ENCODE results near the gene CYP2C9. TPM values are rescaled to one million over a fixed set of nuclear protein-coding genes. Genes with fewer than 3 reads are reported as not detected.
"Not testable (repeated sequence)": the region's sequence is repeated elsewhere in the genome, so short reads cannot be mapped to it uniquely, and the experiment has no call there.

CYP2C9 gene
- polyA plus RNA-seq, 4 donors = 14.7 to 424 (median 164) TPM

DNA sequence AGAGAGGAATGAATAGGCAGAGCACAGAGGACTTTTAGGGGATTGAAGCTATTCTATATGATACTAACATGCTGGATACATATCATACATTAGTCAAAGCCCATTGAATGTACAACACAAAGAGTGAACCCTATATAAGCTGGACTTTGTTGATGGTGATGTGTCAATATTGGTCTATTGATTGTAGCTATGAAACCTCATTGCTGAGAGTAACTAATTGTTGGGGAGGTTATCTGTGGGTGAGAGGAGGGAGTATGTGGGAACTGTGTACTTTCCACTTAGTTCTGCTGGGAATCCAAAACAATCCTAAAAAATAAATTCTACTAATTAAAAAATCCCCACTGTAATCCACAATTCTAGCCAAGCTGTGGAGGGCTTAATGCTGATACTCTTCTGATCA, 22.0 kb upstream of the CYP2C9 start:
- Histone ChIP-seq H3K9me3 (ENCODE audit: control insufficient read depth in 2 of 2, insufficient read depth in 1 of 2, low read depth in 1 of 2, low read length in 1 of 2) (no peaks in the 10 kb centered on the region), H3K36me3 (ENCODE audit: control insufficient read depth in 3 of 3, insufficient read depth in 2 of 3, low read depth in 1 of 3, low read length in 3 of 3) (peaks cover 0 to 2% (median 2%) of the 10 kb centered on the region in 3 donors), H3K4me1 (ENCODE audit: control insufficient read depth in 3 of 3, insufficient read depth in 2 of 3, low read depth in 1 of 3, low read length in 2 of 3) (no peaks in the 10 kb centered on the region), H3K27ac (ENCODE audit: low read depth in 1 of 3, low read length in 2 of 3) (no peak overlapping the region), H3K27me3 (ENCODE audit: control insufficient read depth in 3 of 3, insufficient read depth in 3 of 3, low read length in 3 of 3) (no peaks in the 10 kb centered on the region), H3K4me3 (ENCODE audit: low read depth in 1 of 3, low read length in 3 of 3) (no peak overlapping the region)
- DNase-seq (no peak), FAIRE-seq (no peak)

DNA sequence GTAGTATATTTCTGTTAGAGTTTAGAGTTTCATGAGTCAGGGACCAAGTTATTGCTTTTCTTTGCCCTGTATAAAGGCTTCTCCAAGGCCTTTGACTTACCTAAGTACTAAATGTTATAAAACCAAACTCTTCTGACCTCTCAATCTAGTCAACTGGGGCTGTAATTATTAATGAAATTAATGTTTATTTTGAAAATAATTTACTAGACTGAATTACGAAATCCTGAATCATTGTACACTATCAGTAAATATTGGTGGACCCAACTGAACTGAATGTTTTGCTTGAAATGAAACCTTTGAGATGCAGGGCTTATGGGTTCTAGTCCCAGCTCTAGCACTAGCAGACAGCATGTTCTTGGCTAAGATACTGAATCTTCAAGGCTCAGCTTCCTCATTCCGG, 1.7 kb upstream of the CYP2C9 start:
- H3K4me3 ChIP-seq (ENCODE audit: low read depth in 1 of 3, low read length in 3 of 3) = no peak overlapping the region
- 31 to 47% (median 38%) methylated on average over 2 of the region's 2 CpGs for WGBS, 3 donors

DNA sequence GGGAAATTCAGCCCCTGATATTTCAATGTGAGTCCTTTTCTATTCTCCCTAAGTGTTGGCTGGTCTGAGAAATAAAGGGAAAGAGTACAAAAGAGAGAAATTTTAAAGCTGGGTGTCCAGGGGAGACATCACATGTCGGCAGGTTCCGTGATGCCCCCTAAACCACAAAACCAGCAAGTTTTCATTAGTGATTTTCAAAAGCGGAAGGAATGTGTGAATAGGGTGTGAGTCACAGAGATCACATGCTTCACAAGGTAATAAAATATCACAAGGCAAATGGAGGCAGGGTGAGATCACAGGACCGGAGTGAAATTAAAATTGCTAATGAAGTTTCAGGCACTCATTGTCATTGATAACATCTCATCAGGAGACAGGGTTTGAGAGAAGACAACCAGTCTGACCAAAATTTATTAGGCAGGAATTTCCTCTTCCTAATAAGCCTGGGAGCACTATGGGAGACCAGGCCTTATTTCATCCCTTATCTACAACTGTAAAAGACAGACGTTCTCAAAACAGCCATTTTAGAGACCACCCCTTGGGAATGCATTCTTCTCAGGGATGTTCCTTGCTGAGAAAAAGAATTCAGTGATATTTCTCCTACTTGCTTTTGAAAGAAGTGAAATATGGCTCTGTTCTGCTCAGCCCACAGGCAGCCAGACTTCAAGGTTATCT, 5.1 kb downstream of the CYP2C9 start:
- 86 to 93% (median 90%) methylated on average over 5 of the region's 5 CpGs for WGBS, 3 donors
- not testable (repeated sequence) for DNase-seq; H3K4me1 ChIP-seq (ENCODE audit: control insufficient read depth in 3 of 3, insufficient read depth in 2 of 3, low read depth in 1 of 3, low read length in 2 of 3); H3K27me3 ChIP-seq (ENCODE audit: control insufficient read depth in 3 of 3, insufficient read depth in 3 of 3, low read length in 3 of 3); H3K4me3 ChIP-seq (ENCODE audit: low read depth in 1 of 3, low read length in 3 of 3); H3K27ac ChIP-seq (ENCODE audit: low read depth in 1 of 3, low read length in 2 of 3); FAIRE-seq
- peaks cover 0 to 23% of the 10 kb centered on the region in 2 donors for H3K9me3 ChIP-seq (ENCODE audit: control insufficient read depth in 2 of 2, insufficient read depth in 1 of 2, low read depth in 1 of 2, low read length in 1 of 2)
- H3K36me3 ChIP-seq (ENCODE audit: control insufficient read depth in 3 of 3, insufficient read depth in 2 of 3, low read depth in 1 of 3, low read length in 3 of 3) = peaks cover 0 to 18% (median 8%) of the 10 kb centered on the region in 3 donors

More for the DNA sequence above, 1.7 kb upstream of the CYP2C9 start:
- Histone ChIP-seq H3K4me1 (ENCODE audit: control insufficient read depth in 3 of 3, insufficient read depth in 2 of 3, low read depth in 1 of 3, low read length in 2 of 3) (peaks cover 0 to 3% (median 2%) of the 10 kb centered on the region in 3 donors), H3K36me3 (ENCODE audit: control insufficient read depth in 3 of 3, insufficient read depth in 2 of 3, low read depth in 1 of 3, low read length in 3 of 3) (peaks cover 0 to 3% (median 2%) of the 10 kb centered on the region in 3 donors), H3K9me3 (ENCODE audit: control insufficient read depth in 2 of 2, insufficient read depth in 1 of 2, low read depth in 1 of 2, low read length in 1 of 2) (peaks cover 0 to 3% of the 10 kb centered on the region in 2 donors), H3K27me3 (ENCODE audit: control insufficient read depth in 3 of 3, insufficient read depth in 3 of 3, low read length in 3 of 3) (no peaks in the 10 kb centered on the region), H3K27ac (ENCODE audit: low read depth in 1 of 3, low read length in 2 of 3) (peak overlapping the region in 2 of 3 donors; percentile 32 to 66)
- FAIRE-seq (peak; percentile 15), DNase-seq (peak; percentile 19 to 76)

DNA sequence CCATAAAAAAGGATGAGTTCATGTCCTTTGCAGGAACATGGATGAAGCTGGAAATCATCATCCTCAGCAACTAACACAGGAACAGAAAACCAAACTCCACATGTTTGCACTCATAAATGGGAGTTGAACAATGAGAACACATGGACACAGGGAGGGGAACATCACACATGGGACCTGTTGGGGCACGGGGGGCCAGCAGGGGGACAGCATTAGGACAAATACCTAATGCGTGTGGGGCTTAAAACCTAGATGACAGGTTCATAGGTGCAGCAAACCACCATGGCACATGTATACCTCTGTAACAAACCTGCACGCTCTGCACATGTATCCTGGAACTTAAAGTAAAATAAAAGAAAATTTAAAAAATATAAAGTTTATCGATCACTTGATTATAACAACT, 7.7 kb downstream of the CYP2C9 start:
- not testable (repeated sequence) for H3K4me3 ChIP-seq (ENCODE audit: low read depth in 1 of 3, low read length in 3 of 3); H3K4me1 ChIP-seq (ENCODE audit: control insufficient read depth in 3 of 3, insufficient read depth in 2 of 3, low read depth in 1 of 3, low read length in 2 of 3); H3K27me3 ChIP-seq (ENCODE audit: control insufficient read depth in 3 of 3, insufficient read depth in 3 of 3, low read length in 3 of 3); DNase-seq; FAIRE-seq; H3K27ac ChIP-seq (ENCODE audit: low read depth in 1 of 3, low read length in 2 of 3)
- WGBS, 3 donors = 90 to 97% (median 92%) methylated on average over 4 of the region's 4 CpGs
- H3K36me3 ChIP-seq (ENCODE audit: control insufficient read depth in 3 of 3, insufficient read depth in 2 of 3, low read depth in 1 of 3, low read length in 3 of 3) = peaks cover 0 to 20% (median 7%) of the 10 kb centered on the region in 3 donors
- H3K9me3 ChIP-seq (ENCODE audit: control insufficient read depth in 2 of 2, insufficient read depth in 1 of 2, low read depth in 1 of 2, low read length in 1 of 2) = peaks cover 0 to 23% of the 10 kb centered on the region in 2 donors

DNA sequence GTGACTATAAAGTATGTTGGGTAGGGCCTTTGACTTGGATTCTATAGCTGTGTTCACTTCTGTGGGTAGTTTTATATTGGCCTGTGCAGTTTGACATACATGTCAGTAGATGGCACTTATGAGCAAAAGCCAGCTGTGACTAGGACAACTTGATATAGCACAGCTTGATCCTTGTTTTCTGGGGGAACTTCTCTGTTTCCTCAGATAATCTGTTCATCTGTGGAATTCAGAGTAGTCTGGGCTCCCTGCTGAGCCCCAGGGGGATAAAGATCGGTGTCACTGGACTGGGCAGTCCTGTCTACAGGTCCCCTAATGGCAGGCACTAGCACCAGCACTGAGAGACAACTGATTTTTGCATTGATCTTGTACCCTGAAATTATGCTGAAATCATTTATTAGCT, 25.4 kb downstream of the CYP2C9 start:
- Histone ChIP-seq H3K27ac (ENCODE audit: low read depth in 1 of 3, low read length in 2 of 3) (no peak overlapping the region), H3K9me3 (ENCODE audit: control insufficient read depth in 2 of 2, insufficient read depth in 1 of 2, low read depth in 1 of 2, low read length in 1 of 2) (peaks cover 0 to 9% of the 10 kb centered on the region in 2 donors), H3K4me1 (ENCODE audit: control insufficient read depth in 3 of 3, insufficient read depth in 2 of 3, low read depth in 1 of 3, low read length in 2 of 3) (peaks cover 0 to 2% (median 0%) of the 10 kb centered on the region in 3 donors), H3K27me3 (ENCODE audit: control insufficient read depth in 3 of 3, insufficient read depth in 3 of 3, low read length in 3 of 3) (no peaks in the 10 kb centered on the region), H3K4me3 (ENCODE audit: low read depth in 1 of 3, low read length in 3 of 3) (no peak overlapping the region), H3K36me3 (ENCODE audit: control insufficient read depth in 3 of 3, insufficient read depth in 2 of 3, low read depth in 1 of 3, low read length in 3 of 3) (peaks cover 0 to 3% (median 0%) of the 10 kb centered on the region in 3 donors)
- FAIRE-seq (no peak), DNase-seq (peak; percentile 64 to 65)
- 3 to 17% (median 8%) methylated on average over 1 of the region's 1 CpG for WGBS, 3 donors

DNA sequence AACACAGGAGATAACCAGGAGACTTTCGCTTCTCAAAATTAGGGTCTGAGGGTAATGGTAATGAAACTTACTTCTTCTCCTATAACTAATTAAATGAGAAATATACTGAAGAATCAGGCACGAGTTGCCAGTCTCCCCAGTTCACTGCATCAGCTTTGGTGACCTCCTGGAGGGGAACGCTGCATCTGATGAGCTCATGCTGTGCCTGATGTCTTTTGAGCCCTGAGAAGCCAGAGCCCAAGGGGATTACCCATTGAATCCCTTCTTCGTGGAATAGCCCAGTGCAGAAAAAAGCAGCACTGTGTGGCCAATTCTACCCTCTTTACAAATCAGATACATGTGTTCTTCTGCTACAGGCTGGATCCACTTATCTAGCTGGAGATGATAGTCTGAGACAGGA, 45.1 kb downstream of the CYP2C9 start:
- Histone ChIP-seq H3K9me3 (ENCODE audit: control insufficient read depth in 2 of 2, insufficient read depth in 1 of 2, low read depth in 1 of 2, low read length in 1 of 2) (no peaks in the 10 kb centered on the region), H3K27ac (ENCODE audit: low read depth in 1 of 3, low read length in 2 of 3) (no peak overlapping the region), H3K4me3 (ENCODE audit: low read depth in 1 of 3, low read length in 3 of 3) (no peak overlapping the region), H3K4me1 (ENCODE audit: control insufficient read depth in 3 of 3, insufficient read depth in 2 of 3, low read depth in 1 of 3, low read length in 2 of 3) (no peaks in the 10 kb centered on the region), H3K36me3 (ENCODE audit: control insufficient read depth in 3 of 3, insufficient read depth in 2 of 3, low read depth in 1 of 3, low read length in 3 of 3) (peaks cover 0 to 21% (median 5%) of the 10 kb centered on the region in 3 donors), H3K27me3 (ENCODE audit: control insufficient read depth in 3 of 3, insufficient read depth in 3 of 3, low read length in 3 of 3) (no peaks in the 10 kb centered on the region)
- DNase-seq (no peak), FAIRE-seq (no peak)
- WGBS, 3 donors = 61 to 85% (median 77%) methylated on average over 4 of the region's 4 CpGs

DNA sequence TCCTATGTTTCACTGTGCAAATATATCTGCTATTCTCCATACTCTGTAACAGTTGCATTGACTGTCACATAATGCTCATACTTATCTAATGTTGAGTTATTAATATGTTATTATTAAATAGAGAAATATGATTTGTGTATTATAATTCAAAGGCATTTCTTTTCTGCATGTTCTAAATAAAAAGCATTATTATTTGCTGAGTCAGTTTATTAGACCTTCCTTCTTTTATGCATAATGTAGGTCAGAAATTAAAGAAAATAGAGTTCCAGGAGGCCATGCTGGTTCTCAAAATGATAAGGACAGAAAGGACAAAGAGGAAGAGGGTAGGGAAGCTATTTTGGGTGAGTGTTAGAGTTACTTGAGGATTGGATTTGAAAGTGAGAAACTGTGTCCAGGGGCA, 50.7 kb downstream of the CYP2C9 start:
- no peaks in the 10 kb centered on the region for H3K4me1 ChIP-seq (ENCODE audit: control insufficient read depth in 3 of 3, insufficient read depth in 2 of 3, low read depth in 1 of 3, low read length in 2 of 3)
- H3K36me3 ChIP-seq (ENCODE audit: control insufficient read depth in 3 of 3, insufficient read depth in 2 of 3, low read depth in 1 of 3, low read length in 3 of 3) = peaks cover 0 to 24% (median 3%) of the 10 kb centered on the region in 3 donors
- no peaks in the 10 kb centered on the region for H3K27me3 ChIP-seq (ENCODE audit: control insufficient read depth in 3 of 3, insufficient read depth in 3 of 3, low read length in 3 of 3)
- peaks cover 0 to 17% of the 10 kb centered on the region in 2 donors for H3K9me3 ChIP-seq (ENCODE audit: control insufficient read depth in 2 of 2, insufficient read depth in 1 of 2, low read depth in 1 of 2, low read length in 1 of 2)
- no peak overlapping the region for H3K27ac ChIP-seq (ENCODE audit: low read depth in 1 of 3, low read length in 2 of 3)
- H3K4me3 ChIP-seq (ENCODE audit: low read depth in 1 of 3, low read length in 3 of 3) = no peak overlapping the region
- DNase-seq = no peak
- no peak for FAIRE-seq

DNA sequence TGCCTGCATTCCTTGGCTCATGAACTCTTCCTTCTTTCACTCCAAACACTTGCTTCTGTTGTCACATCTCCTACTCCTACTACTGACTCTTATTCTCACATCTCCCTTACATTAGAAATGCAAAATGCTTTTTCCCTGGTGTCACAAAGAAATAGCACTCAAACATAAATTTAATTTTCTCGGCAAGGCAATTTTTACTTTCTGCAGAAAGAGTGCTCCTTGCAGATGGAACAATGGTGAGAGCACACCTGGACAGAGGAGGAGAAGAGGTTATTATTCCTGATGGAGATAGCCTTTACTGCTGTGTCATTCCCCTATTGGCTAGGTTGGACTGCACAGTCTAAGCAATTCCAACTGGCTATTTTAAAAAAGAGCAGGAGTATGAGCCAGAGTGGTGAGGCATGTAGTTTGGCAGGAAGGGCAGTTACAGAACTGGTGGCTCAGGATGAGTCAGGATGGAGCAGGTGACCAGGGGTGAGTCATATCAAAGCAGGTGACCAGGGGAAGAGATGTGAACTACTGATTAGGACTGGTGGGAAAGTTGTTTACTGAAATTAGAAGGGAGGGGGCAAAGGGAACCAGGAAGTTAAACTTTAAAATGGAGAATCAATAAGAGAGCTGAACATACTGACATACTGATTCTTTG, 52.9 kb downstream of the CYP2C9 start:
- Histone ChIP-seq H3K4me1 (ENCODE audit: control insufficient read depth in 3 of 3, insufficient read depth in 2 of 3, low read depth in 1 of 3, low read length in 2 of 3) (no peaks in the 10 kb centered on the region), H3K9me3 (ENCODE audit: control insufficient read depth in 2 of 2, insufficient read depth in 1 of 2, low read depth in 1 of 2, low read length in 1 of 2) (peaks cover 0 to 17% of the 10 kb centered on the region in 2 donors), H3K36me3 (ENCODE audit: control insufficient read depth in 3 of 3, insufficient read depth in 2 of 3, low read depth in 1 of 3, low read length in 3 of 3) (peaks cover 0 to 17% (median 3%) of the 10 kb centered on the region in 3 donors), H3K4me3 (ENCODE audit: low read depth in 1 of 3, low read length in 3 of 3) (no peak overlapping the region), H3K27me3 (ENCODE audit: control insufficient read depth in 3 of 3, insufficient read depth in 3 of 3, low read length in 3 of 3) (no peaks in the 10 kb centered on the region), H3K27ac (ENCODE audit: low read depth in 1 of 3, low read length in 2 of 3) (no peak overlapping the region)
- 92 to 97% (median 94%) methylated on average over 1 of the region's 1 CpG for WGBS, 3 donors
- DNase-seq = peak in 1 of 2 donors; percentile 45
- FAIRE-seq = no peak
